Immature natural killer cell (primary cell): ENCODE results near the gene TAS2R60. TPM values are rescaled to one million over a fixed set of nuclear protein-coding genes. Genes with fewer than 3 reads are reported as not detected.
"Not testable (repeated sequence)": the region's sequence is repeated elsewhere in the genome, so short reads cannot be mapped to it uniquely, and the experiment has no call there.

Source experiments
- DNase-seq, 3 donors: peaks; one replicate each; pipeline ENCODE4 v3.0.0; 2022; ENCODE audit warnings: mixed read lengths in 1 of 3
- H3K27ac Mint-ChIP-seq, 6 donors: one replicate each; pipeline ENCODE4 v1.8.0; 2020; ENCODE audit warnings: mixed read lengths in 6 of 6, mild to moderate bottlenecking in 5 of 6, inconsistent platforms in 4 of 6, moderate library complexity in 3 of 6
- H3K27me3 Mint-ChIP-seq, 3 donors: one replicate each; pipeline ENCODE4 v1.8.0; 2020 to 2021; ENCODE audit warnings: low read depth in 3 of 3, mild to moderate bottlenecking in 3 of 3, mixed read lengths in 3 of 3, moderate library complexity in 3 of 3, inconsistent platforms in 1 of 3
- H3K36me3 Mint-ChIP-seq, 3 donors: one replicate each; pipeline ENCODE4 v1.8.0; 2020; ENCODE audit warnings: mixed read lengths in 3 of 3, inconsistent platforms in 2 of 3, mild to moderate bottlenecking in 2 of 3
- H3K4me1 Mint-ChIP-seq, 2 donors: one replicate each; pipeline ENCODE4 v1.8.0; 2020; ENCODE audit warnings: inconsistent platforms in 2 of 2, mild to moderate bottlenecking in 2 of 2, mixed read lengths in 2 of 2, moderate library complexity in 1 of 2
- H3K4me3 Mint-ChIP-seq, 5 donors: one replicate each; pipeline ENCODE4 v1.8.0; 2020; ENCODE audit warnings: mild to moderate bottlenecking in 5 of 5, mixed read lengths in 5 of 5, inconsistent platforms in 3 of 5, moderate library complexity in 3 of 5
- H3K9me3 Mint-ChIP-seq, 6 donors: one replicate each; pipeline ENCODE4 v1.8.0; 2020; ENCODE audit warnings: mild to moderate bottlenecking in 6 of 6, mixed read lengths in 6 of 6, inconsistent platforms in 4 of 6, moderate library complexity in 3 of 6
- polyA plus RNA-seq, 3 donors: library from polyadenylated mRNA; unstranded; fragments of 300-500 nt; fragmentation: Illumina TruSeq; gene quantifications; one replicate each; pipeline ENCODE4 v1.2.3, GENCODE V29; 2021

Gene TAS2R60
- polyA plus RNA-seq = not detected

DNA sequence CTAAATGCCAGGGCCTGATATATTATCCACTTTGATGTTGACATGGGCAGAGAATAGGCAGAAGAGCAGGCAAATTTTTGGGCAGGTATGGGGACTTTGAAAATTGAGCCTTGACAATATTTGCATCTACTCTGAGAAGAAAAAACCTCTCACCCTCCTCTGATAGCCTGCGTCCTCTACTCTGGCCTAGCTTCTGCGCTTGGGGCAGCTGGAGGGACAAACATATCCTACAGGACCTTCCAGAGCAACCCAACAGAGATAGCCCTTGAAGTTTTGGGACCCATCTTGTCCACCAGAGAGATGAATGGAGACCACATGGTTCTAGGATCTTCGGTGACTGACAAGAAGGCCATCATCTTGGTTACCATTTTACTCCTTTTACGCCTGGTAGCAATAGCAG, at the start of gene TAS2R60:
TAS2R60 (plus strand) TSS at position 301 of the 400 bp plus-strand sequence; CDS start at position 301, 0 bp downstream.
- Mint-ChIP-seq H3K4me1 (no peaks in the 10 kb centered on the region), H3K9me3 (no peaks in the 10 kb centered on the region), H3K36me3 (no peaks in the 10 kb centered on the region), H3K27me3 (peaks cover 0 to 1% (median 0%) of the 10 kb centered on the region in 3 donors), H3K4me3 (no peak within 1 kb of the TSS), H3K27ac (no peak within 1 kb of the TSS)
- DNase-seq = no peak

- Mint-ChIP-seq H3K27me3 (peaks cover 0 to 1% (median 0%) of the 10 kb centered on the region in 3 donors), H3K9me3 (no peaks in the 10 kb centered on the region)
- no peak for DNase-seq
These were observed 49.2 kb upstream of the TAS2R60 start for GRCh38 chr7:143394068-143394467.

DNA sequence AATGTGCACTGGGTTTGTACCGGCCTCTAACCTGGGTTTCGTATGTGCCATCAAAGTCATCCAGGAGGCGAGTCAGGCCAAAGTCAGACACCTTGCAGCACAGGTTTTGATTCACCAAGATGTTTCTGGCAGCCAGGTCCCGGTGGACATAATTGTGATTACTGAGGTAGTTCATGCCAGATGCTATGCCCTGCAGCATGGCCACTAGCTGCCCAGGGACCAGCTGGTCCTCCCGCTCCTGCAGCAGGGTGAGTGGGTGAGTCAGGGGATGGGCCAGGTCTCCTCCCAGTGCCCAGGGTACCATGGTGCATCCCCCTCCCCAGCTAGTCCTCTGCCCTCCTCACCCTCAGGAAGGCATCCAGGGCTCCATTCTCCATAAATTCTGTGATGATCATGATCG, 48.5 kb upstream of the TAS2R60 start:
- no peak for DNase-seq
- no peaks in the 10 kb centered on the region for H3K9me3 Mint-ChIP-seq
- H3K27me3 Mint-ChIP-seq = peaks cover 0 to 1% (median 0%) of the 10 kb centered on the region in 3 donors
- H3K4me3 Mint-ChIP-seq = peak overlapping the region in 1 of 5 donors; percentile 62
- H3K36me3 Mint-ChIP-seq = peaks cover 0 to 11% (median 5%) of the 10 kb centered on the region in 3 donors
- H3K27ac Mint-ChIP-seq = peak overlapping the region in 2 of 6 donors; percentile 51 to 59
- H3K4me1 Mint-ChIP-seq = peaks cover 18% of the 10 kb centered on the region in 2 donors

More at GRCh38 chr7:143394068-143394467, 49.2 kb upstream of the TAS2R60 start:
- H3K4me1 Mint-ChIP-seq = peaks cover 19 to 25% of the 10 kb centered on the region in 2 donors
- peak overlapping the region in 2 of 6 donors; percentile 8 to 59 for H3K27ac Mint-ChIP-seq
- no peak overlapping the region for H3K4me3 Mint-ChIP-seq
- peaks cover 0 to 15% (median 7%) of the 10 kb centered on the region in 3 donors for H3K36me3 Mint-ChIP-seq

DNA sequence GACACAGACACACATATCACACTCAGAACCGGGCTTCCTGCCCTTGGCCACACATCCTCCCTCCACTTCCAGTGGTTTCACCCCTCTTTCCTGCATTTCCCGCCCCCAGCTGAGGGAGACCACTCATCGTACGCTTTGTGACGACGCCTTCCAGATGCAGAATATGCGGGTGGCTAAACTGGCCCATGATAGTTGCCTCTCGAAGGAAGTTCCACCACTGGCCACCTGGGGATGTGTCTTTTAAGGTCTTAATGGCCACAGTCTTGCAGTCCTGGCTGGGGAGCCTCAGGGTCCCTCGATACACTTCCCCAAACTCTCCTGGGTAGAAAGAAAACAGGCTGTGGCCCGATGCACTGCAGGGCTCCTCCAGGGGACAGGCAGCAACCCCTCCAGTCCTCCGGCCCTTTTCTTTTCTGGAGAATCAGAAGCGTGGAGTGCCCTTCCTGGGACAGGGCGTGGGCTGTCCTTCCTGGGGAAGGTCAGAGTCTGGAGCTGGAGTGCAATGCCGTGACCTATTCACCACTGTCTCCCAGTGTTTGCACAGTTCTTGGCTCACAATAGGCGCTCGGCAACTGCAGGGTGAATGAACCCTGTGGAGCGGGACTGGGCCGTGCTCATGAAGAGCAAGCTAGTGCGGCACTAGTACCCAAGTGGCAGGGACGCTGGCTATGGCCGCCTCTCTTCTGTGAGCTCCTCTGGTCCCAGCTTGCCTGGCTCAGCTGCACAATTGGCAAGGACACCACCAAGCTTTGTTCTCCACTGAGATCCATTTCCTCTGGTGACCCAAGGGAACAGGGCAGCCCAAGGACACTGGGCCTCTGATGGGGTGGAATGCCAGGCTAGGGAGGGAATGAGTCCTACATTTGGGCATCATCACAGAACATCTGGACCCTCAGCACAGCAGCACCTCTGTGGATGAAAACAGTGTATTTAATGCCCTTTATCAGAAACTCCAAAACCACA, 47.8 kb upstream of the TAS2R60 start:
- DNase-seq = no peak
- Mint-ChIP-seq H3K4me3 (peak overlapping the region; percentile 7 to 62 (median 13)), H3K27me3 (peaks cover 0 to 1% (median 0%) of the 10 kb centered on the region in 3 donors), H3K4me1 (peaks cover 14 to 15% of the 10 kb centered on the region in 2 donors), H3K27ac (peak overlapping the region in 4 of 6 donors; percentile 8 to 59 (median 38)), H3K36me3 (peaks cover 0 to 4% (median 0%) of the 10 kb centered on the region in 3 donors), H3K9me3 (no peaks in the 10 kb centered on the region)

GRCh38 chr7:143396182-143396581, 47.1 kb upstream of the TAS2R60 start:
- Mint-ChIP-seq H3K27me3 (peaks cover 0 to 1% (median 0%) of the 10 kb centered on the region in 3 donors), H3K9me3 (no peaks in the 10 kb centered on the region), H3K27ac (no peak overlapping the region), H3K4me1 (peaks cover 14 to 15% of the 10 kb centered on the region in 2 donors), H3K4me3 (no peak overlapping the region), H3K36me3 (peaks cover 0 to 4% (median 0%) of the 10 kb centered on the region in 3 donors)
- DNase-seq = no peak

- H3K36me3 Mint-ChIP-seq = peaks cover 0 to 4% (median 0%) of the 10 kb centered on the region in 3 donors
- H3K4me3 Mint-ChIP-seq = no peak overlapping the region
- H3K4me1 Mint-ChIP-seq = peaks cover 14 to 15% of the 10 kb centered on the region in 2 donors
- H3K27me3 Mint-ChIP-seq = peaks cover 0 to 1% (median 0%) of the 10 kb centered on the region in 3 donors
- H3K9me3 Mint-ChIP-seq = no peaks in the 10 kb centered on the region
- no peak for DNase-seq
- peak overlapping the region in 2 of 6 donors; percentile 7 to 35 for H3K27ac Mint-ChIP-seq
These were observed 46.4 kb upstream of the TAS2R60 start for GRCh38 chr7:143396625-143397556.

GRCh38 chr7:143397710-143398530, 45.3 kb upstream of the TAS2R60 start:
- Mint-ChIP-seq H3K9me3 (no peaks in the 10 kb centered on the region), H3K27me3 (peaks cover 0 to 4% (median 1%) of the 10 kb centered on the region in 3 donors), H3K4me3 (no peak overlapping the region), H3K36me3 (peaks cover 0 to 2% (median 0%) of the 10 kb centered on the region in 3 donors), H3K4me1 (peaks cover 14 to 15% of the 10 kb centered on the region in 2 donors), H3K27ac (no peak overlapping the region)
- DNase-seq = no peak

- DNase-seq = no peak
- H3K4me1 Mint-ChIP-seq = peaks cover 14 to 15% of the 10 kb centered on the region in 2 donors
- H3K4me3 Mint-ChIP-seq = no peak overlapping the region
- H3K27ac Mint-ChIP-seq = no peak overlapping the region
- no peaks in the 10 kb centered on the region for H3K36me3 Mint-ChIP-seq
- H3K27me3 Mint-ChIP-seq = peaks cover 0 to 4% (median 1%) of the 10 kb centered on the region in 3 donors
- no peaks in the 10 kb centered on the region for H3K9me3 Mint-ChIP-seq
These were observed 44.6 kb upstream of the TAS2R60 start for GRCh38 chr7:143398616-143399015.

- Mint-ChIP-seq H3K4me1 (peaks cover 12 to 14% of the 10 kb centered on the region in 2 donors), H3K27me3 (peaks cover 0 to 4% (median 1%) of the 10 kb centered on the region in 3 donors), H3K36me3 (no peaks in the 10 kb centered on the region), H3K27ac (no peak overlapping the region), H3K9me3 (no peaks in the 10 kb centered on the region), H3K4me3 (no peak overlapping the region)
- no peak for DNase-seq
These were observed 44.1 kb upstream of the TAS2R60 start for GRCh38 chr7:143399151-143399550.

GRCh38 chr7:143399642-143400041, 43.6 kb upstream of the TAS2R60 start:
- Mint-ChIP-seq H3K4me1 (peaks cover 10 to 12% of the 10 kb centered on the region in 2 donors), H3K9me3 (no peaks in the 10 kb centered on the region), H3K27me3 (peaks cover 0 to 4% (median 1%) of the 10 kb centered on the region in 3 donors), H3K27ac (no peak overlapping the region), H3K36me3 (no peaks in the 10 kb centered on the region), H3K4me3 (no peak overlapping the region)
- no peak for DNase-seq

DNA sequence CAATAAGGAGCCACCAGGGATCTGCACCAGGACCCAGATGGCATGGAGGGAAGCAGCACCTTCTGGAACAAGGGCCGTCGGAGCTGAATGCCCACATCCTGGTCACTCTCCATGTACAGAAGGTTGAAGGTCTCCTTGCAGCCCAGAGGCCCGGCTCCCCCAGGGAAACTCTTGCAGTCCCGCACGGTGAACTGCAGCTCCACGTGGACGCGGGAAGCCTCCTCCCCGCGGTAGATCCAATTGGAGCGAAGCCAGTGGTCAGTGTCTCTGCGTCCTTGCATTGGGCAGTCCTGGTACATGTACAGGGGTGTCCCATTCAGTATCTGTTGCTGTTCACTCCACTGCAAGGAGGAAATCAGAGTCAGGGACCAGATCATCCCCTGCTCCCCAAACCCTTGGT, 42.0 kb upstream of the TAS2R60 start:
- no peak for DNase-seq
- H3K9me3 Mint-ChIP-seq = no peaks in the 10 kb centered on the region
- H3K27me3 Mint-ChIP-seq = peaks cover 0 to 9% (median 7%) of the 10 kb centered on the region in 3 donors
- H3K27ac Mint-ChIP-seq = no peak overlapping the region
- H3K4me3 Mint-ChIP-seq = no peak overlapping the region
- no peaks in the 10 kb centered on the region for H3K36me3 Mint-ChIP-seq
- H3K4me1 Mint-ChIP-seq = peaks cover 0 to under 1% of the 10 kb centered on the region in 2 donors

- Mint-ChIP-seq H3K4me1 (peaks cover 4 to 10% of the 10 kb centered on the region in 2 donors), H3K27me3 (peaks cover 0 to 15% (median 7%) of the 10 kb centered on the region in 3 donors)
- not testable (repeated sequence) for H3K4me3 Mint-ChIP-seq, H3K27ac Mint-ChIP-seq, H3K36me3 Mint-ChIP-seq, H3K9me3 Mint-ChIP-seq, DNase-seq
These were observed 41.0 kb upstream of the TAS2R60 start for GRCh38 chr7:143402233-143402632.
